Breast epithelium (tissue), 4 donors: ENCODE measurements around the gene TMEM161B. TPM values are rescaled to one million over a fixed set of nuclear protein-coding genes. Genes with fewer than 3 reads are reported as not detected.

Source experiments
- DNase-seq, 2 donors: peaks; one replicate each; pipeline ENCODE4 v3.0.0-alpha.2; 2019; ENCODE audit warnings: low spot score in 2 of 2
- H3K27ac ChIP-seq, 2 donors: fragments of 200-600 bp; sonication (generic) in 1 of 2; one replicate each; pipeline ENCODE4 v1.5.1; 2016 to 2019; ENCODE audit warnings: mild to moderate bottlenecking in 1 of 2
- H3K27me3 ChIP-seq, 2 donors: fragments of 200-600 bp; sonication (generic) in 1 of 2; one replicate each; pipeline versions ENCODE4 v1.5.1 to v1.6.0; 2017 to 2019; ENCODE audit warnings: control low read depth in 1 of 2, mild to moderate bottlenecking in 1 of 2
- H3K36me3 ChIP-seq: fragments of 200-600 bp; one replicate; pipeline ENCODE4 v1.5.1; 2019
- H3K4me1 ChIP-seq, 2 donors: fragments of 200-600 bp; sonication (generic); one replicate each; pipeline ENCODE4 v1.5.1; 2016 to 2019; ENCODE audit warnings: control low read depth in 1 of 2
- H3K4me3 ChIP-seq, 3 donors: fragments of 200-600 bp; sonication (generic); 1 replicate in 2 of 3; 2 replicates in 1 of 3; pipeline ENCODE4 v1.5.1; 2016 to 2019; ENCODE audit warnings: mild to moderate bottlenecking in 3 of 3, moderate library complexity in 2 of 3
- H3K9me3 ChIP-seq, 2 donors: fragments of 200-600 bp; sonication (generic) in 1 of 2; one replicate each; pipeline ENCODE4 v1.5.1; 2016 to 2019; ENCODE audit warnings: control low read depth in 1 of 2
- POLR2A ChIP-seq: fragments of 450-650 bp; IDR thresholded peaks from one replicate; pipeline ENCODE4 v1.6.1; 2016; ENCODE audit warnings: antibody characterized with exemption, mild to moderate bottlenecking, moderate library complexity
- POLR2AphosphoS5 ChIP-seq, 3 donors: sonication (generic); formaldehyde crosslinking; IDR thresholded peaks; one replicate each; pipeline ENCODE4 v1.6.1; 2017; ENCODE audit warnings: antibody characterized with exemption in 3 of 3
- intact Hi-C: fragments of 100-400 bp; cut with DNase I; formaldehyde crosslinking; loops from one replicate; pipeline ENCODE4 v1.15.1; 2023; ENCODE audit warnings: low total_unique reads
- total RNA-seq, 3 donors: library from RNA; depleted of rRNA; stranded (reverse); fragments of >200 nt; gene quantifications; one replicate each; pipeline ENCODE4 v1.1.0, GENCODE V29; 2016
- TF ChIP-seq, protein P1 (sequence below), 3 donors: fragments of 450-650 bp; IDR thresholded peaks; one replicate each; pipeline ENCODE4 v1.5.1; 2016 to 2017; ENCODE audit warnings: antibody characterized with exemption in 3 of 3, mild to moderate bottlenecking in 3 of 3, moderate library complexity in 3 of 3

Gene TMEM161B
- total RNA-seq, 3 donors from 2014 or later: 13.1 to 31.8 (median 28.5) TPM

DNA sequence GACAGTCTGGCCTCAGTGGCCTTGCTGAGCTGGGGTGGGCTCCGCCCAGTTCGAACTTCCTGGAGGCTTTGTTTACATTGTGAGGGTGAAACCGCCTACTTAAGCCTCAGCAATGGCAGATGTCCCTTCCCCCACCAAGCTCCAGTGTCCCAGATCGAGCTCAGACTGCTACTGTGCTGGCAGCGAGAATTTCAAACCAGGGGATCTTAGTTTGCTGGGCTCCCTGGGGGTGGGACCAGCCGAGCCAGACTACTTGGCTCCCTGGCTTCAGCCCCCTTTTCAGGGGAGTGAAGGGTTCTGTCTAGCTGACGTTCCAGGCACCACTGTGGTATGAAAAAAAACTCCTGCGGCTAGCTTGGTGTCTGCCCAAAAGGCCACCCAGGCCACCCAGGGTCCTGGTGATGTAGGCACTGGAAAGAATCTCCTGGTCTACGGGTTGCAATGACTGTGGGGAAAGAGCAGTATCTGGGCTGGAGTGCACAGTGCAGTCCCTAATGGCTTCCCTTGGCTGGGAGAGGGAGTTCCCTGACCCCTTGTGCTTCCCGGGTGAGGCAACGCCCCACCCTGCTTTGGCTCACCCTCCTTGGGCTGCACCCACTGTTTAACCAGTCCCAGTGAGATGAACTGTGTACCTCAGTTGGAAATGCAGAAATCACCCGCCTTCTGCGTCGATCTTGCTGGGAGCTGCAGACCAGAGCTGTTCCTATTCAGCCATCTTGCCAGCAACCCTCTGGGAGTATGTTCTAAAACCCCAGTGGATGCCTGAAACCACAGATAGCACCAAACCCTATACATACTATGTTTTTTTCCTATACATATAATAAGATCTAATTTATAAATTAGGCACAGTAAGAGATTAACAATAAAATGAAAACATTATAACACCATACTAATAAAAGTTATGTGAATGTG, 95.5 kb downstream of the TMEM161B start:
- intact Hi-C loops: no loop called here
- Histone ChIP-seq H3K4me1 (no peaks in the 10 kb centered on the region), H3K9me3 (peaks cover 0 to 12% of the 10 kb centered on the region in 2 donors), H3K4me3 (no peak overlapping the region), H3K27me3 (peaks cover 0 to 4% of the 10 kb centered on the region in 2 donors), H3K36me3 (no peaks in the 10 kb centered on the region), H3K27ac (no peak overlapping the region)
- TF ChIP-seq POLR2A: no peak
- TF ChIP-seq, protein P1, sequence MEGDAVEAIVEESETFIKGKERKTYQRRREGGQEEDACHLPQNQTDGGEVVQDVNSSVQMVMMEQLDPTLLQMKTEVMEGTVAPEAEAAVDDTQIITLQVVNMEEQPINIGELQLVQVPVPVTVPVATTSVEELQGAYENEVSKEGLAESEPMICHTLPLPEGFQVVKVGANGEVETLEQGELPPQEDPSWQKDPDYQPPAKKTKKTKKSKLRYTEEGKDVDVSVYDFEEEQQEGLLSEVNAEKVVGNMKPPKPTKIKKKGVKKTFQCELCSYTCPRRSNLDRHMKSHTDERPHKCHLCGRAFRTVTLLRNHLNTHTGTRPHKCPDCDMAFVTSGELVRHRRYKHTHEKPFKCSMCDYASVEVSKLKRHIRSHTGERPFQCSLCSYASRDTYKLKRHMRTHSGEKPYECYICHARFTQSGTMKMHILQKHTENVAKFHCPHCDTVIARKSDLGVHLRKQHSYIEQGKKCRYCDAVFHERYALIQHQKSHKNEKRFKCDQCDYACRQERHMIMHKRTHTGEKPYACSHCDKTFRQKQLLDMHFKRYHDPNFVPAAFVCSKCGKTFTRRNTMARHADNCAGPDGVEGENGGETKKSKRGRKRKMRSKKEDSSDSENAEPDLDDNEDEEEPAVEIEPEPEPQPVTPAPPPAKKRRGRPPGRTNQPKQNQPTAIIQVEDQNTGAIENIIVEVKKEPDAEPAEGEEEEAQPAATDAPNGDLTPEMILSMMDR (IDR thresholded peaks at IDR 0.05): no peak
- TF ChIP-seq POLR2AphosphoS5 (IDR thresholded peaks at IDR 0.05): no peak
- DNase-seq: no peak

DNA sequence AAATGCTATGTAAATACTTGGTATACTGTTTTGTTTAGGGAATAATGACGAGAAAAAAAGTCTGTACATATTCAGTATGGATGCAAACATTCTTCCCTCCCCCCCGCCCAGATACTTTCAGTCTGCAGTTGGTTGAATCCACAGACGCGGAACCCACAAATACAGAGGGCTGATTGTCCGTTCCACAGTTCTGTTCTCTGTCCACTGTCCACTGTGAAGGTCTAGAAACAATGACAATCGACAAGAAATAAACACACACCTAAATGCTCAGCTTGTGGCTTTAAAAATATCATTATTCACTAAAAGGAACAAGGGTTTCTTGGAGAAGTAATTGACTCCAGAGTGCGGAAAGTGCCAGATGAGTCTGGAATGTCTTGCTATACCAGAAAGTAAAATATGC, 109.1 kb downstream of the TMEM161B start:
- H3K4me3 ChIP-seq: no peak overlapping the region
- no peaks in the 10 kb centered on the region for H3K36me3 ChIP-seq
- no peak for TF ChIP-seq POLR2AphosphoS5 (IDR thresholded peaks at IDR 0.05)
- no peak for TF ChIP-seq POLR2A
- intact Hi-C loops: no loop called here
- H3K27ac ChIP-seq: no peak overlapping the region
- H3K27me3 ChIP-seq: no peaks in the 10 kb centered on the region
- H3K9me3 ChIP-seq: no peaks in the 10 kb centered on the region
- no peak for DNase-seq
- no peaks in the 10 kb centered on the region for H3K4me1 ChIP-seq

DNA sequence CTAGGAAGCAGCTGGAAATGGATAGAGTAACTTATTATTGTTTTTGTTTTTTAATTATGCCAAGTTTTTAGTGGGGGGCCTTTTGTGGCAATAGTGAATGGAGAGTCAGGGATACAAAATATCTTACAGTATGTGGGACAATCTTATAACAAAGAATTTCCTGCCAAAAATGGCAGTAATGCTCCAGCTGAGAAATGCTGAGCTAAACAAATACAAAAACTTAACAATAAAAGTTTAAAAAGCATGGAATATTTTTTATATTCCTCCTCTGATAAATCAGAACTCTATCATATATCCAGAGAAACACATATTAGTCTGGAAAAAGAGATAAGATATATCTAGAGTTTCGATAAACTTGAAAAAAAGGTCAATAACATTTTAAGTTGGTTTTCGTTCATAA, 110.6 kb downstream of the TMEM161B start:
- intact Hi-C loops: no loop called here
- no peak for DNase-seq
- peaks cover 0 to 5% of the 10 kb centered on the region in 2 donors for H3K27me3 ChIP-seq
- H3K4me1 ChIP-seq: no peaks in the 10 kb centered on the region
- H3K36me3 ChIP-seq: no peaks in the 10 kb centered on the region
- H3K27ac ChIP-seq: no peak overlapping the region
- no peak overlapping the region for H3K4me3 ChIP-seq
- no peak for TF ChIP-seq POLR2AphosphoS5 (IDR thresholded peaks at IDR 0.05)
- TF ChIP-seq, protein P1 (IDR thresholded peaks at IDR 0.05): no peak
- H3K9me3 ChIP-seq: no peaks in the 10 kb centered on the region

DNA sequence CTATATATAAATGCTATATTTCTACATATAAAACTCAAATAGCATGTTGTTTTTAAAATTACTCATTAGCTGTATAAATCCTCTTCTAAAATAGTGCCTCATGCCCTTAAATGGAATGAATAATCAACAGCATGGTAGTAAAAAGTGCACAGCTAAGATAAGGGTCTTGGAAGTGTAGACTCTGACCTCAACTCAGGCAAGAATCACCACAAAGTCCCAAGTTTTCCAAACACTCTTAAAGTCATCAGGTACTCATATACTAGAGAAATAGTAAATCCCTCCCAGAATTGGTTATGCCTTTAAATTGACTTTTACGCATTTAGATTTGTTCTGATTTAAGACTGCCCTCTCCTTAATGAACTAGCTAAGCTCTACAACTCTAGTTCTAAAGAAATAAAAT, 113.8 kb downstream of the TMEM161B start:
- Histone ChIP-seq H3K27ac (no peak overlapping the region), H3K9me3 (peaks cover 0 to 9% of the 10 kb centered on the region in 2 donors), H3K4me3 (no peak overlapping the region), H3K36me3 (no peaks in the 10 kb centered on the region), H3K27me3 (peaks cover 0 to 7% of the 10 kb centered on the region in 2 donors), H3K4me1 (no peaks in the 10 kb centered on the region)
- no peak for TF ChIP-seq POLR2AphosphoS5 (IDR thresholded peaks at IDR 0.05)
- no peak for TF ChIP-seq POLR2A
- intact Hi-C loops: no loop called here
- no peak for DNase-seq

DNA sequence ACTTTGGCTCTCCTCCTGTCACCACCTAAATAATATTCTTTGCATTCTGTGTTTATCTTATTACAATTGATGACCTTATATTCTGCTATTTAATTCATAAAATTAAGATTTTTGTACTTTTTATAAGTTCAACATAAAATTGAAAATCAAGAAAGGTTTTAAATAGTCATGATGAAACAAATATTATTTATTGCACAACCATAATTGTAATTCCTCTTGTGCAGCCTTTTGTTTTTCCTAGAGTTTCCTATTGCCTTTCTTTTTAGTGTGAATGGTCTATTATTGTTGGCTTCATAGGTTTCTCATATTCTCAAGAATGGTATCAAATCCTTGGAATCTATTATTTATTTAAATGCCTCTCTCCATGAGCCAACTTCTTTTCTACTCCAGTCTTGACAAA, 117.9 kb downstream of the TMEM161B start:
- H3K27ac ChIP-seq: no peak overlapping the region
- peaks cover 0 to 7% of the 10 kb centered on the region in 2 donors for H3K27me3 ChIP-seq
- H3K9me3 ChIP-seq: peaks cover 0 to 9% of the 10 kb centered on the region in 2 donors
- TF ChIP-seq POLR2A: no peak
- TF ChIP-seq, protein P1 (IDR thresholded peaks at IDR 0.05): no peak
- no peaks in the 10 kb centered on the region for H3K4me1 ChIP-seq
- DNase-seq: no peak
- intact Hi-C loops: no loop called here
- no peak overlapping the region for H3K4me3 ChIP-seq
- no peaks in the 10 kb centered on the region for H3K36me3 ChIP-seq
